GM18502 (cell line): ENCODE data around the gene TRERF1.
"Not testable (repeated sequence)": the region's sequence is repeated elsewhere in the genome, so short reads cannot be mapped to it uniquely, and the experiment has no call there.

ENCODE experiments used
- ATAC-seq: cut with Tn5 transposase; IDR thresholded peaks from one replicate; pipeline ENCODE4 v1.9.1; 2021; ENCODE audit warnings: mild to moderate bottlenecking; ENCODE audit not compliant: unreplicated experiment, poor library complexity

The TRERF1 gene

DNA sequence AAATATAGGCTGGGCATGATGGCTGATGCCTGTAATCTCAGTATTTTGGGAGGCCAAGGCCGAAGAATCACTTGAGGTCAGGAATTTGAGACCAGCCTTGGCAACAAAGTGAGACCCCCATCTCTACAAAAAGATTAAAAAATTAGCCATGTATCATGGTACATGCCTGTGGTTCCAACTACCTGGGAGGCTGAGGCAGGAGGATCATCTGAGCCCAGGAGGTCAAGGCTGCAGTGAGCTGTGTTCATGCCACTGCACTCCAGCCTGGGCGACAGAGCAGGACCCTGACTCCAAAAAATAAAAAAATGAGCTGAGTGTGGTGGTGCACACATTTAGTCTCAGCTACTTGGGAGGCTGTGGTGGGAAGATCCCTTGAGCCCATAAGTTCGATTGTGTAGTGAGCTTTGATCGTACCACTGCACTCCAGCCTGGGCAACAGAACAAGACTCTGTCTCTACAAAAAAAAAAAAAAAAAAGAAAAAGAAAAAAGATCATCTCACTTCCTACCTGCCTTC, 246.9 kb downstream of the TRERF1 start:
- ATAC-seq, result no peak

DNA sequence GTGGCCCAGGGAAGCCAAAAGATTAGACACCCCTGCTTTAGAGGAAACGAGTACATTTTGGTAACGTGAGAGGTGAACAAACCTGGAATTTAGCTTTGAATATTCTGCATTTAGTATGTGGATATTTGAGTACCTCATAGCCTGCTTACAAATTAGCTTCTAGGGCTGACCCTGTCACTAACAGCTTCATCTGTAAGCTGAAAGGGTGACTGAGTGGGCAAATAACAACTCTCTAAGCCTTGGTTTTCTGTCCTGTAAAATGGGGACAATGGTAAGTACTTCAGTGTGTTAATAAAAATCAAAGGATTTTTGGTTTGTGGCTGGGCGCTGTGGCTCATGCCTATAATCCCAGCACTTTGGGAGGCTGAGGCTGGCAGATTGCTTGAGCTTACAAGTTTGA, 248.5 kb downstream of the TRERF1 start:
- ATAC-seq, result no peak

DNA sequence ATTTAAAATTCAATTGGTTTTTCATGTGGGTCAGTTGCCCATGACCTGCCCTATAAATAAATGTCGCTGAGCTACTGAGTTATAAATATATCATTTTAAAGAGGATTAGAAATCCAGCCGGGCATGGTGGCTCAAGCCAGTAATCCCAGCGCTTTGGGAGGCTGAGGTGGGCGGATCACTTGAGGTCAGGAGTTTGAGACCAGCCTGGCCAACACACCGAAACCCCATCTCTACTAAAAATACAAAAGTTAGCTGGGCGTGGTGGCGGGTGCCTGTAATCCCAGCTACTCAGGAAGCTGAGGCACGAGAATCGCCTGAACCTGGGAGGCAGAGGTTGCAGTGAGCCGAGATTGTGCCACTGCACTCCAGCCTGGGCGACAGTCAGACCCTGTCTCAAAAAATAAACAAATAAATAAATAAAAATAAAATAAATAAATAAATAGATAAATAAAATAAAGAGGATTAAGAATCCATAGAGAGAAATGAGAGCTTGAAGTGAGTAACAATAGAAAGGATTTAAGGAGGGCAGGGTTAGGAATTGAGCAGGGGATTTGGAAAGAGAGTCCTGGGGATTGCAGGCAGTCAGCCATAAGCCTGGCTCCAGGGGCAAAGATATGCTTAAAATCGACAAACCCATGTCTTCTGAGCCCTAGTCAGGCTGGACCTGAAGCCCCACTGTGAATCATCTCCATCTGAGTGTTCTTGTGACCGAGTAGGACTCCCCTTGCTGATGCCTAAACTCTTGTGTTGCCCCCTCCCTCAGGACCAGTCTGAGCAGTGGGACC, 249.4 kb downstream of the TRERF1 start:
- ATAC-seq, result not testable (repeated sequence)

- no peak for ATAC-seq
These were observed 250.3 kb downstream of the TRERF1 start for GRCh38 chr6:42201382-42201781.

- no peak for ATAC-seq
These were observed 251.7 kb downstream of the TRERF1 start for GRCh38 chr6:42200035-42200434.

- ATAC-seq, result no peak
These were observed 252.4 kb downstream of the TRERF1 start for GRCh38 chr6:42199106-42199981.

GRCh38 chr6:42197555-42198362, 254.0 kb downstream of the TRERF1 start:
- ATAC-seq, result no peak

DNA sequence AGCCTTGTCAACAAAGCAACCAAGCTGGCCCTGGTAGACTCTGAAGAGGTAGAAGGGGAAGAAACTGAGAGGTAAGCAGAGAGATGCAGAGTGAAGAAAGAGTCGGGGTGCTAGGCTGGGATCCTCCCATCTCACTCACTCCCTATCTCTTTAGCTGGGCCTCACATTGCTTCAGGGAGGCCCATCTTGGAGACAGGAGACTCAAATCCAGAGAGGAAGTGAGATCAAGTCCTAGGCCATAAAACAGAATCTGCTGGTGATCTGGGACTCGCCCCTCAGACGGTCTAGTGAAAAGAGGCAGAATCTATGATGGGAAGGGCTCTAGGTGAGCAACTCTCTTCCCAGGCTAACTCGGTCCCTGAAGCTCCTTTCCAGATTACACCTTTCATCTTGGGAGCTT, 256.3 kb downstream of the TRERF1 start:
- ATAC-seq, result no peak

DNA sequence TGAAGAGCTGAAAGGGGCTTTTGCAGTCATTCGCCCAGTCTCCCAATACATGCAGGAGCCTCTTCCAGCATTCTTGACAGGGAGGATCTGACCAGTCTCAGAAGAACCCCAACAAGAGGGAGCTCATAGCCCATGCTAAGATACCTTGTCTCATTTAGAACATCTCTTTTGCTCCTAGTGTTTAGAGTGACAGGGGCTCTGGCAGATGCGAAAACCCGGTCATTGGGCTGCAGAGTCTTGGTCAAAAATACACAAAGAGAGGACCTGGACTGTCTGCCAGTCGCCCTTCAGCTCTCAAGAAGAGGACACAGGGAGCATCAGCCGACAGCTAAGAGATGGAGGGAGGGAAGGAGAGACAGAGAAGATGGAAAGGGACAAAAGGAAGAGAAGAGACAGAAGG, 257.7 kb downstream of the TRERF1 start:
- no peak for ATAC-seq

DNA sequence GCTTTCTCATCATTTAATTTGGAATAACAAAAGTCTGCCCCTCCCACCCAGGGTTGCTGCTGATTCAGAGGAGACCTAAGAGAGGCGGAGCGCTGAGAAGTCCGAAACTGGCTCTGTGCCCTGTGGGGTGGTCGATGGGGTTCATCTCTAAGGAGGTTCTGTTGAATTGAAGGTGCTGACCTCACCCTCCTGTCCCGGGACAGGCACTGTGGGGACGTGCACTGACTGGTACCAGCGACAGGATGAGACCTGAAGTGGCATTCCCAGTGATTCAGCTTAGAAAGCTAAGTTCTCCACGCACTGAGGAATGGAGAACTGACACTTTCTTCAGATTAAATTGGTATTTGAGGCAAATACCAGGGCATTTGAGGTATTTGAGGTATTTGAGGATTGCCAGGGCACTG, 258.2 kb downstream of the TRERF1 start:
- no peak for ATAC-seq

- ATAC-seq, result not testable (repeated sequence)
These were observed 259.3 kb downstream of the TRERF1 start for GRCh38 chr6:42192385-42192784.

- no peak for ATAC-seq
These were observed 261.1 kb downstream of the TRERF1 start for GRCh38 chr6:42190554-42191183.

- no peak for ATAC-seq
These were observed 263.3 kb downstream of the TRERF1 start for GRCh38 chr6:42188406-42188805.

DNA sequence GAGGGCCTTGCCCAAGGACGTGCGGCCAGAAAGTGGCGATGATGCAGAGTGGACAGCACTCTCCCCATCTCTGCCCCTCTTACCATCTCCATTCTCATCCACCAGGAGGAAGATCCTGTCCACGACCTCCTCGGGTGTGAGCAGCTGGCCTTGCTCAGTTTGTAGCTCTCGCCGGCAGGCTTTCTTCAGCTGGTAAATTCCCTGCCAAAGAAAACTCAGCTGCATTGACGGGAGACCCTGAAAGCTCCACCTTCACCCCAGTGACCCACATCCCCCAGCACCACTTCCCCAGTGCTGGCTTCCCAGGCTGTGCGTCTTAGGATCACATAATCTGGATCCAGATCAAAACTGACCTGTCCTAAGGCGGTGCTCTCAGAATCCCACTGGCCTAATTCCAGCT, 266.1 kb downstream of the TRERF1 start:
- ATAC-seq, result no peak

DNA sequence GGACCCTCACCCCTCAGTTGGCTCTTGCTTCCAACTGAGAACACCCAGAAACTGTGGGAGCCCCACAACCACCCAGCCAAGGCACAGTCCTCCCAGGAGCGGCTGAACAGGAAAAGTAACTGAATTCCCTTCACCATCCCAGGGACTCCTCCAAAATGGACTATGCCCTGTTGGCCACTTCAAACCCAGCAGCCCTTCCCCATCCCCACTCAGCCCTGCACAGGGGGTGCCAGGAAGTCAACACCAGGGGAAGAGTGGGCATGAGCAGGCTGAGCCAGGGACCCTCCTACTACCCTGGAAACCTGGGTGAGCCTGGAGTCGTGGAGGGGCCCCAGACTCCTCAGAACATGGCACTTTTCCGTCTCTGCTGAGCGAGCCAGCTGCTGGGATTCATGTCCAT, 267.3 kb downstream of the TRERF1 start:
- no peak for ATAC-seq

- no peak for ATAC-seq
These were observed 269.6 kb downstream of the TRERF1 start for GRCh38 chr6:42182101-42182500.

- no peak for ATAC-seq
These were observed 271.8 kb downstream of the TRERF1 start for GRCh38 chr6:42179945-42180313.

GRCh38 chr6:42179261-42179944, 272.3 kb downstream of the TRERF1 start:
- ATAC-seq, result no peak

GRCh38 chr6:42177514-42178364, 274.0 kb downstream of the TRERF1 start:
- no peak for ATAC-seq
